ENCODE measurements around the gene TLCD3B. TPM values are rescaled to one million over a fixed set of nuclear protein-coding genes. Genes with fewer than 3 reads are reported as not detected.
"Not testable (repeated sequence)": the region's sequence is repeated elsewhere in the genome, so short reads cannot be mapped to it uniquely, and the experiment has no call there.

The TLCD3B gene
- total RNA-seq, 1 donor from 2014 or later, result not detected

- no peak overlapping the region for H3K4me3 ChIP-seq (ENCODE audit: low read depth, low read length)
- no peak for DNase-seq (ENCODE audit: low read depth)
These were observed 20.4 kb upstream of the TLCD3B start for GRCh38 chr16:30051518-30051917.

DNA sequence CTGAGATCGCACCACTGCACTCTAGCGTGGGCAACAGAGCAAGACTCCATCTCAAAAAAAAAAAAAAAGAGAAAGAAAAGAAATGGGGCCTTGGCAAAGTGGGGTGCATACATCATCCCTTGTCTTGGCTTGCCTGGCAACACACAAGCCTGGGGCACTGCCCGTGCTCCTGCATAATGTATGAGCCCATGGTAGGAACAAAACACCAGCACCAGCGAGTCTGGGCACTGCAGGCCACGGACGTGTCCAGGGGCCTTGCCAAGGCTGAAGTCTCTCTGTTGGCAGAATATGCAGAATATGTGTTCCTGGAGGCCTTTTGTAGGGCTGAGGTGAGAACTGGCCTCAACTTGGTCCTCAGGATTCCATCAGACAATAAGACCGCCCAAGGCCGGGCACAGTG, 18.8 kb upstream of the TLCD3B start:
- DNase-seq (ENCODE audit: low read depth), result no peak
- H3K4me3 ChIP-seq (ENCODE audit: low read depth, low read length), result no peak overlapping the region
- TF ChIP-seq, protein P1, sequence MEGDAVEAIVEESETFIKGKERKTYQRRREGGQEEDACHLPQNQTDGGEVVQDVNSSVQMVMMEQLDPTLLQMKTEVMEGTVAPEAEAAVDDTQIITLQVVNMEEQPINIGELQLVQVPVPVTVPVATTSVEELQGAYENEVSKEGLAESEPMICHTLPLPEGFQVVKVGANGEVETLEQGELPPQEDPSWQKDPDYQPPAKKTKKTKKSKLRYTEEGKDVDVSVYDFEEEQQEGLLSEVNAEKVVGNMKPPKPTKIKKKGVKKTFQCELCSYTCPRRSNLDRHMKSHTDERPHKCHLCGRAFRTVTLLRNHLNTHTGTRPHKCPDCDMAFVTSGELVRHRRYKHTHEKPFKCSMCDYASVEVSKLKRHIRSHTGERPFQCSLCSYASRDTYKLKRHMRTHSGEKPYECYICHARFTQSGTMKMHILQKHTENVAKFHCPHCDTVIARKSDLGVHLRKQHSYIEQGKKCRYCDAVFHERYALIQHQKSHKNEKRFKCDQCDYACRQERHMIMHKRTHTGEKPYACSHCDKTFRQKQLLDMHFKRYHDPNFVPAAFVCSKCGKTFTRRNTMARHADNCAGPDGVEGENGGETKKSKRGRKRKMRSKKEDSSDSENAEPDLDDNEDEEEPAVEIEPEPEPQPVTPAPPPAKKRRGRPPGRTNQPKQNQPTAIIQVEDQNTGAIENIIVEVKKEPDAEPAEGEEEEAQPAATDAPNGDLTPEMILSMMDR (conservative IDR thresholded peaks at IDR 0.05; ENCODE audit: low read depth, low read length), result no peak

More at GRCh38 chr16:30051518-30051917, 20.4 kb upstream of the TLCD3B start:
- TF ChIP-seq, protein P1 (conservative IDR thresholded peaks at IDR 0.05; ENCODE audit: low read depth, low read length), result no peak

- DNase-seq (ENCODE audit: low read depth), result no peak
- H3K4me3 ChIP-seq (ENCODE audit: low read depth, low read length), result no peak overlapping the region
- TF ChIP-seq, protein P1 (conservative IDR thresholded peaks at IDR 0.05; ENCODE audit: low read depth, low read length), result no peak
These were observed 15.5 kb upstream of the TLCD3B start for GRCh38 chr16:30046588-30046987.

GRCh38 chr16:30046178-30046577, 15.1 kb upstream of the TLCD3B start:
- DNase-seq (ENCODE audit: low read depth), result no peak
- TF ChIP-seq, protein P1 (conservative IDR thresholded peaks at IDR 0.05; ENCODE audit: low read depth, low read length), result no peak
- no peak overlapping the region for H3K4me3 ChIP-seq (ENCODE audit: low read depth, low read length)

DNA sequence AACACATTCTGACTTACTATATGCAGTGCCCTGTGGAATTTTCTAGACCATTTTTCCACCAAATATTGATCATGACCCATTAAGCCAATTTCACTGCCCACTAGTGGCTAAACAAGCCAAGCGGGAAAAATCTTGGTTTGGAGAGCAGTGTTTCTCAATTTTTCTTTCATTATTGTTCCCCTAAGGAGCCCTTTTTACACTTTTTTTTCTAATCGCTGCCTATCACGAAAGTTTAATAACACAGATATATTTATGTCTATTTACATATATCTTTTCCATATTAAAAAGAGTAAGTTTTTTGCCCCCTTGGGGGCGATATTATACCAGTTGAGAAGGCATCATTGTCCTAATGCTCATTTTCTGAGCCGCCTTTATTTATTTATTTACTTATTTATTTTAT, 10.8 kb upstream of the TLCD3B start:
- TF ChIP-seq, protein P1 (conservative IDR thresholded peaks at IDR 0.05; ENCODE audit: low read depth, low read length), result peak; percentile 56
- no peak overlapping the region for H3K4me3 ChIP-seq (ENCODE audit: low read depth, low read length)
- DNase-seq (ENCODE audit: low read depth), result no peak

GRCh38 chr16:30040690-30041089, 9.6 kb upstream of the TLCD3B start:
- H3K4me3 ChIP-seq (ENCODE audit: low read depth, low read length); DNase-seq (ENCODE audit: low read depth): not testable (repeated sequence)

DNA sequence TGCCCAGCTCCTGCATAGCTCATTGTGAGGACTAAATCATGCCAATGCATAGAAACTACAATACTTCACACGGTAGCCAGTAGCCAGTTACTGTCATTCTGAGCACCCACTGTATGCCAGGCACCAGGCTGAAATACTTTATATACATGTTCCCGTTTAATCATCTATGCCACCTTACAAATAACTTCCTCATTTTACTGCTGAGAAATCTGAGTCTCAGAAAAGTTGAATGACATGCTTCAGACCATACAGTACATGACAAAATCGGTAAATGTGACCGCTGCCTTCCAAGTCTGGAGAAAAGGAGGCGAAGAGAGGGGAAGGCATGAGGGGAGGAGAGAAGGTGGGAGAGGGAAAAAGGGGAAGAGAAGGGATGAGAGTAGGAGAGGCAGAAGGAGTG, 9.2 kb upstream of the TLCD3B start:
- H3K4me3 ChIP-seq (ENCODE audit: low read depth, low read length), result no peak overlapping the region
- no peak for DNase-seq (ENCODE audit: low read depth)
- TF ChIP-seq, protein P1 (conservative IDR thresholded peaks at IDR 0.05; ENCODE audit: low read depth, low read length), result no peak
